OCI-LY7 (cell line): ENCODE data around the gene CBS. TPM values are rescaled to one million over a fixed set of nuclear protein-coding genes. Genes with fewer than 3 reads are reported as not detected.
A peak's percentile ranks its signal among the peaks of the same experiment; 100 is the strongest.
"Not testable (repeated sequence)": the region's sequence is repeated elsewhere in the genome, so short reads cannot be mapped to it uniquely, and the experiment has no call there.

ENCODE experiments used
- BruUV-seq: library from RNA; stranded (reverse); fragments of 400-500 nt; replicated peaks from 2 replicates; lab custom pipeline; 2021; lab: Mats Ljungman, UMichigan
- CTCF ChIA-PET: fragments of 300-600 bp; sonication (Branson Sonifier 250); formaldehyde crosslinking; loops from one replicate; lab custom pipeline; 2022; ENCODE audit warnings: antibody characterized with exemption; ENCODE audit not compliant: unreplicated experiment; lab: Charles Lee
- POLR2A ChIA-PET: fragments of 300-600 bp; sonication (Branson Sonifier 250); formaldehyde crosslinking; loops from one replicate; lab custom pipeline; 2022; ENCODE audit warnings: antibody characterized with exemption; lab: Charles Lee
- DNase-seq: peaks from one replicate; pipeline ENCODE4 v3.0.0-alpha.2; 2015; ENCODE audit warnings: low spot score
- H2AFZ ChIP-seq: fragments of 200-600 bp; sonication (generic), shearing (Covaris generic); 2 replicates; pipeline ENCODE4 v1.6.1; 2014; ENCODE audit warnings: mild to moderate bottlenecking, antibody characterized with exemption, low read length, moderate library complexity
- H3K27ac ChIP-seq: fragments of 200-600 bp; sonication (generic); 2 replicates; pipeline ENCODE4 v1.5.1; 2014; ENCODE audit warnings: mixed run types, low read depth, mild to moderate bottlenecking, moderate library complexity, low read length, inconsistent platforms; ENCODE audit not compliant: poor library complexity, severe bottlenecking
- H3K36me3 ChIP-seq: fragments of 200-600 bp; sonication (generic); 2 replicates; pipeline ENCODE4 v1.6.1; 2014; ENCODE audit warnings: mild to moderate bottlenecking, antibody characterized with exemption, low read length, moderate library complexity, mixed read lengths; ENCODE audit not compliant: insufficient read depth
- H3K4me1 ChIP-seq: fragments of 200-600 bp; sonication (generic); 2 replicates; pipeline ENCODE4 v1.5.1; 2014; ENCODE audit warnings: mild to moderate bottlenecking, low read length; ENCODE audit not compliant: insufficient read depth, poor library complexity, severe bottlenecking
- H3K4me2 ChIP-seq: fragments of 200-600 bp; sonication (generic); 2 replicates; pipeline ENCODE4 v1.6.1; 2014; ENCODE audit warnings: mild to moderate bottlenecking, low read length
- H3K4me3 ChIP-seq: fragments of 200-600 bp; sonication (generic); 2 replicates; pipeline ENCODE4 v1.5.1; 2014; ENCODE audit warnings: mild to moderate bottlenecking, low read depth, low read length; ENCODE audit not compliant: poor library complexity, severe bottlenecking
- H3K79me2 ChIP-seq: fragments of 200-600 bp; sonication (generic); 2 replicates; pipeline ENCODE4 v1.6.1; 2016; ENCODE audit warnings: low read depth, mild to moderate bottlenecking, low read length, moderate library complexity, mixed read lengths; ENCODE audit not compliant: insufficient read depth
- H3K9me2 ChIP-seq: fragments of 200-600 bp; sonication (generic); 2 replicates; pipeline ENCODE4 v1.6.1; 2016; ENCODE audit warnings: mild to moderate bottlenecking, low read length, mixed read lengths; ENCODE audit not compliant: insufficient read depth
- H3K9me3 ChIP-seq: fragments of 200-600 bp; sonication (generic); 2 replicates; pipeline ENCODE4 v1.6.1; 2014; ENCODE audit warnings: mild to moderate bottlenecking, mixed run types, low read length, mixed read lengths
- H4K20me1 ChIP-seq: fragments of 200-600 bp; sonication (generic); 2 replicates; pipeline ENCODE4 v1.6.1; 2014; ENCODE audit warnings: mild to moderate bottlenecking, antibody characterized with exemption, low read length, moderate library complexity, mixed read lengths; ENCODE audit not compliant: insufficient read depth
- CTCF ChIP-seq: fragments of 200-600 bp; sonication (generic); conservative IDR thresholded peaks from 2 replicates; pipeline ENCODE4 v1.5.1; 2014; ENCODE audit warnings: mild to moderate bottlenecking, antibody characterized with exemption, low read length, moderate library complexity, mixed read lengths
- EZH2phosphoT487 ChIP-seq: fragments of 200-600 bp; sonication (generic); IDR thresholded peaks from 2 replicates; pipeline ENCODE4 v1.6.1; 2018; ENCODE audit warnings: low read depth, borderline replicate concordance, mild to moderate bottlenecking, mixed run types, antibody characterized with exemption, low read length, moderate library complexity, mixed read lengths
- intact Hi-C: fragments of 100-400 bp; cut with micrococcal nuclease; formaldehyde crosslinking; loops from one replicate; pipeline ENCODE4 v1.10.0; 2022; ENCODE audit not compliant: unreplicated experiment
- total RNA-seq, 2 experiments: library from RNA; depleted of rRNA in 1 of 2; stranded (reverse); fragments of >200 nt in 1 of 2; shearing (Covaris generic) in 1 of 2; gene quantifications; 2 replicates each; pipeline ENCODE4 v1.2.3, GENCODE V29; 2014 to 2022

CBS gene
- total RNA-seq, 2 experiments from 2014 or later: 263 to 436 TPM

GRCh38 chr21:43015906-43016540 lies 59.6 kb downstream of the CBS start:
- Histone ChIP-seq H3K27ac (peak overlapping the region; percentile 35), H3K79me2 (no peaks in the 10 kb centered on the region), H3K9me3 (no peaks in the 10 kb centered on the region), H2AFZ (no peak overlapping the region), H3K9me2 (no peaks in the 10 kb centered on the region), H4K20me1 (no peaks in the 10 kb centered on the region), H3K4me3 (no peak overlapping the region), H3K4me1 (peaks cover 35% of the 10 kb centered on the region), H3K36me3 (peaks cover 62% of the 10 kb centered on the region), H3K4me2 (peak overlapping the region; percentile 33; the same call in 1 of the 2 replicates)
- DNase-seq: peak; percentile 20
- ChIA-PET CTCF (no interaction called here), POLR2A (interaction anchor here (1.4 kb wide), 1 partner anchor 18 kb away, joined by 3 read pairs; no protein-coding TSS in a partner anchor)
- no peak for TF ChIP-seq EZH2phosphoT487
- TF ChIP-seq CTCF: no peak
- no TSS peak for BruUV-seq
- intact Hi-C loops: loop anchor here (5.0 kb wide), 1 partner anchor 34 kb away; no protein-coding TSS in a partner anchor

DNA sequence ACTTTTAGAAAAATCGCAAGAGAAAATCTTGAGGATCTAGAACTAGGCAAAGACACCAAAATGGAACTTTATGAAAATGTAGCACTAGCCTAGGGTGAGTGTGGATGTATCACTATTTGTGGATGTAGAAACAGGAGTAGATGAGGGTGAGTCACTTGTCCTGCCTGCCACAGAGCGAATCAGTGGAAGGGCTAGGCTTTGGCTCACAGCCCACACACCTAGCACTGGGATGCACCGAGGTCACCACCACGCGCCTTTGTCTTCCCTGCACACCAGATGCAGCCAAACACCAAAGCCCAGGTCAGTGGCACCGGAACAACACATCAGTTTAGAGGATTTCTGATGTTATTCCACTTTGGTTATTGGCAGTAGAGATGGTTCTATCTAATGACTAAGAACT lies 63.0 kb downstream of the CBS start:
- DNase-seq: no peak
- POLR2A ChIA-PET: no interaction called here
- Histone ChIP-seq H3K4me2 (no peak overlapping the region), H2AFZ (no peak overlapping the region), H3K9me3 (no peaks in the 10 kb centered on the region), H3K9me2 (no peaks in the 10 kb centered on the region), H3K79me2 (no peaks in the 10 kb centered on the region), H4K20me1 (no peaks in the 10 kb centered on the region), H3K27ac (no peak overlapping the region), H3K4me3 (no peak overlapping the region), H3K4me1 (peaks cover 14% of the 10 kb centered on the region), H3K36me3 (peaks cover 84% of the 10 kb centered on the region)
- TF ChIP-seq CTCF (no peak), EZH2phosphoT487 (no peak)
- BruUV-seq: no TSS peak
- CTCF ChIA-PET: no interaction called here
- intact Hi-C loops: no loop called here

DNA sequence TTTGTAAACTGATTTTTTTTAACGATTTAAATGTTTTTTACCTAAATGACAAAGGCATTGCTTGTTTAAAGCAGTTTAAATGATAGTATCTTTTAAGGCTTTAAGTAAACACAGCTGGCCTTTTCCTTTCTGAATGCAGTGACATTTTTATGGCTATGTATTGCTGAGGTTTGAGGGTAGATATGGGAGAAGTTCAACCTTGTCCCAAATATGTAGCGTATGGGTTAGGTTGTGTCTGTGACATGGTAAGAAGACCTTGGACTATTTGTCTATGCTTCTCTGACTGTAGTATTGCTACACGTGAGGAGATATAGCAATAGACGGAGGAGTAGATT lies 68.8 kb downstream of the CBS start:
- Histone ChIP-seq H3K9me2 (no peaks in the 10 kb centered on the region), H4K20me1 (no peaks in the 10 kb centered on the region), H3K4me3 (no peak overlapping the region), H3K9me3 (no peaks in the 10 kb centered on the region), H3K4me1 (no peaks in the 10 kb centered on the region), H3K4me2 (no peak overlapping the region), H3K27ac (no peak overlapping the region), H3K79me2 (no peaks in the 10 kb centered on the region), H2AFZ (no peak overlapping the region), H3K36me3 (peaks cover 60% of the 10 kb centered on the region)
- no peak for DNase-seq
- ChIA-PET POLR2A (no interaction called here), CTCF (no interaction called here)
- TF ChIP-seq CTCF (no peak), EZH2phosphoT487 (no peak)
- intact Hi-C loops: no loop called here
- no TSS peak for BruUV-seq

GRCh38 chr21:43006051-43006873 lies 69.4 kb downstream of the CBS start:
- H3K4me3 ChIP-seq, DNase-seq, CTCF ChIA-PET, H4K20me1 ChIP-seq, BruUV-seq, H3K79me2 ChIP-seq, H3K27ac ChIP-seq, H3K9me2 ChIP-seq, intact Hi-C loops, H2AFZ ChIP-seq, H3K9me3 ChIP-seq, H3K4me2 ChIP-seq, H3K4me1 ChIP-seq: not testable (repeated sequence)
- POLR2A ChIA-PET: interaction anchor here (0.6 kb wide), 1 partner anchor 116 kb away, joined by 4 read pairs; no protein-coding TSS in a partner anchor
- peaks cover 54% of the 10 kb centered on the region for H3K36me3 ChIP-seq
